OCI-LY7 (cell line): ENCODE data around the gene PPP1R26. TPM values are rescaled to one million over a fixed set of nuclear protein-coding genes. Genes with fewer than 3 reads are reported as not detected.
A peak's percentile ranks its signal among the peaks of the same experiment; 100 is the strongest.
"Not testable (repeated sequence)": the region's sequence is repeated elsewhere in the genome, so short reads cannot be mapped to it uniquely, and the experiment has no call there.

ENCODE experiments used
- BruUV-seq: library from RNA; stranded (reverse); fragments of 400-500 nt; replicated peaks from 2 replicates; lab custom pipeline; 2021; lab: Mats Ljungman, UMichigan
- CTCF ChIA-PET: fragments of 300-600 bp; sonication (Branson Sonifier 250); formaldehyde crosslinking; loops from one replicate; lab custom pipeline; 2022; ENCODE audit warnings: antibody characterized with exemption; ENCODE audit not compliant: unreplicated experiment; lab: Charles Lee
- POLR2A ChIA-PET: fragments of 300-600 bp; sonication (Branson Sonifier 250); formaldehyde crosslinking; loops from one replicate; lab custom pipeline; 2022; ENCODE audit warnings: antibody characterized with exemption; lab: Charles Lee
- DNase-seq: peaks from one replicate; pipeline ENCODE4 v3.0.0-alpha.2; 2015; ENCODE audit warnings: low spot score
- H2AFZ ChIP-seq: fragments of 200-600 bp; sonication (generic), shearing (Covaris generic); 2 replicates; pipeline ENCODE4 v1.6.1; 2014; ENCODE audit warnings: mild to moderate bottlenecking, antibody characterized with exemption, low read length, moderate library complexity
- H3K27ac ChIP-seq: fragments of 200-600 bp; sonication (generic); 2 replicates; pipeline ENCODE4 v1.5.1; 2014; ENCODE audit warnings: mixed run types, low read depth, mild to moderate bottlenecking, moderate library complexity, low read length, inconsistent platforms; ENCODE audit not compliant: poor library complexity, severe bottlenecking
- H3K36me3 ChIP-seq: fragments of 200-600 bp; sonication (generic); 2 replicates; pipeline ENCODE4 v1.6.1; 2014; ENCODE audit warnings: mild to moderate bottlenecking, antibody characterized with exemption, low read length, moderate library complexity, mixed read lengths; ENCODE audit not compliant: insufficient read depth
- H3K4me1 ChIP-seq: fragments of 200-600 bp; sonication (generic); 2 replicates; pipeline ENCODE4 v1.5.1; 2014; ENCODE audit warnings: mild to moderate bottlenecking, low read length; ENCODE audit not compliant: insufficient read depth, poor library complexity, severe bottlenecking
- H3K4me2 ChIP-seq: fragments of 200-600 bp; sonication (generic); 2 replicates; pipeline ENCODE4 v1.6.1; 2014; ENCODE audit warnings: mild to moderate bottlenecking, low read length
- H3K4me3 ChIP-seq: fragments of 200-600 bp; sonication (generic); 2 replicates; pipeline ENCODE4 v1.5.1; 2014; ENCODE audit warnings: mild to moderate bottlenecking, low read depth, low read length; ENCODE audit not compliant: poor library complexity, severe bottlenecking
- H3K79me2 ChIP-seq: fragments of 200-600 bp; sonication (generic); 2 replicates; pipeline ENCODE4 v1.6.1; 2016; ENCODE audit warnings: low read depth, mild to moderate bottlenecking, low read length, moderate library complexity, mixed read lengths; ENCODE audit not compliant: insufficient read depth
- H3K9me2 ChIP-seq: fragments of 200-600 bp; sonication (generic); 2 replicates; pipeline ENCODE4 v1.6.1; 2016; ENCODE audit warnings: mild to moderate bottlenecking, low read length, mixed read lengths; ENCODE audit not compliant: insufficient read depth
- H3K9me3 ChIP-seq: fragments of 200-600 bp; sonication (generic); 2 replicates; pipeline ENCODE4 v1.6.1; 2014; ENCODE audit warnings: mild to moderate bottlenecking, mixed run types, low read length, mixed read lengths
- H4K20me1 ChIP-seq: fragments of 200-600 bp; sonication (generic); 2 replicates; pipeline ENCODE4 v1.6.1; 2014; ENCODE audit warnings: mild to moderate bottlenecking, antibody characterized with exemption, low read length, moderate library complexity, mixed read lengths; ENCODE audit not compliant: insufficient read depth
- CTCF ChIP-seq: fragments of 200-600 bp; sonication (generic); conservative IDR thresholded peaks from 2 replicates; pipeline ENCODE4 v1.5.1; 2014; ENCODE audit warnings: mild to moderate bottlenecking, antibody characterized with exemption, low read length, moderate library complexity, mixed read lengths
- EZH2phosphoT487 ChIP-seq: fragments of 200-600 bp; sonication (generic); IDR thresholded peaks from 2 replicates; pipeline ENCODE4 v1.6.1; 2018; ENCODE audit warnings: low read depth, borderline replicate concordance, mild to moderate bottlenecking, mixed run types, antibody characterized with exemption, low read length, moderate library complexity, mixed read lengths
- intact Hi-C: fragments of 100-400 bp; cut with micrococcal nuclease; formaldehyde crosslinking; loops from one replicate; pipeline ENCODE4 v1.10.0; 2022; ENCODE audit not compliant: unreplicated experiment
- total RNA-seq, 2 experiments: library from RNA; depleted of rRNA in 1 of 2; stranded (reverse); fragments of >200 nt in 1 of 2; shearing (Covaris generic) in 1 of 2; gene quantifications; 2 replicates each; pipeline ENCODE4 v1.2.3, GENCODE V29; 2014 to 2022

Gene PPP1R26
- total RNA-seq, 2 experiments from 2014 or later: 0.21 to 1.5 TPM

GRCh38 chr9:135531096-135531495, 51.5 kb downstream of the PPP1R26 start:
- intact Hi-C loops: no loop called here

GRCh38 chr9:135533113-135533512, 53.5 kb downstream of the PPP1R26 start:
- BruUV-seq: no TSS peak
- no peak for TF ChIP-seq EZH2phosphoT487
- TF ChIP-seq CTCF: no peak
- peak; percentile 6 for DNase-seq
- ChIA-PET POLR2A (no interaction called here), CTCF (no interaction called here)
- Histone ChIP-seq H3K79me2 (no peaks in the 10 kb centered on the region), H3K27ac (no peak overlapping the region), H3K9me2 (no peaks in the 10 kb centered on the region), H3K4me2 (no peak overlapping the region), H3K4me3 (no peak overlapping the region), H3K4me1 (no peaks in the 10 kb centered on the region), H4K20me1 (no peaks in the 10 kb centered on the region), H3K9me3 (no peaks in the 10 kb centered on the region), H2AFZ (no peak overlapping the region), H3K36me3 (no peaks in the 10 kb centered on the region)
- intact Hi-C loops: no loop called here

More at GRCh38 chr9:135531096-135531495, 51.5 kb downstream of the PPP1R26 start:
- BruUV-seq: no TSS peak
- H2AFZ ChIP-seq: no peak overlapping the region
- no peaks in the 10 kb centered on the region for H3K36me3 ChIP-seq
- no peak for TF ChIP-seq CTCF
- TF ChIP-seq EZH2phosphoT487: no peak
- no peaks in the 10 kb centered on the region for H4K20me1 ChIP-seq
- no peak overlapping the region for H3K4me2 ChIP-seq
- H3K9me3 ChIP-seq: no peaks in the 10 kb centered on the region
- no peak for DNase-seq
- no peaks in the 10 kb centered on the region for H3K4me1 ChIP-seq
- POLR2A ChIA-PET: no interaction called here
- H3K4me3 ChIP-seq: no peak overlapping the region
- no peak overlapping the region for H3K27ac ChIP-seq
- no peaks in the 10 kb centered on the region for H3K79me2 ChIP-seq
- CTCF ChIA-PET: no interaction called here
- no peaks in the 10 kb centered on the region for H3K9me2 ChIP-seq

GRCh38 chr9:135533674-135534073, 54.1 kb downstream of the PPP1R26 start:
- no TSS peak for BruUV-seq
- Histone ChIP-seq H3K27ac (no peak overlapping the region), H3K9me3 (no peaks in the 10 kb centered on the region), H3K4me2 (no peak overlapping the region), H3K9me2 (no peaks in the 10 kb centered on the region), H3K36me3 (no peaks in the 10 kb centered on the region), H4K20me1 (no peaks in the 10 kb centered on the region), H3K4me1 (no peaks in the 10 kb centered on the region), H3K79me2 (no peaks in the 10 kb centered on the region), H3K4me3 (no peak overlapping the region), H2AFZ (no peak overlapping the region)
- intact Hi-C loops: no loop called here
- TF ChIP-seq EZH2phosphoT487: no peak
- TF ChIP-seq CTCF: no peak
- CTCF ChIA-PET: no interaction called here
- no peak for DNase-seq
- POLR2A ChIA-PET: no interaction called here

- H3K4me1 ChIP-seq, DNase-seq, H4K20me1 ChIP-seq, H3K9me2 ChIP-seq, POLR2A ChIA-PET, H3K4me3 ChIP-seq, H3K4me2 ChIP-seq, H2AFZ ChIP-seq, intact Hi-C loops, BruUV-seq, H3K79me2 ChIP-seq, CTCF ChIA-PET, H3K9me3 ChIP-seq, H3K36me3 ChIP-seq, H3K27ac ChIP-seq: not testable (repeated sequence)
Observed at GRCh38 chr9:135534192-135534711, 54.7 kb downstream of the PPP1R26 start.
